C4-2B (cell line): Measurements from ENCODE around the gene SAP30L.

Experiments
- H3K27ac ChIP-seq: fragments of 450-650 bp; 2 replicates; pipeline ENCODE4 v1.5.1; 2017
- CTCF ChIP-seq: fragments of 450-650 bp; conservative IDR thresholded peaks from 2 replicates; pipeline ENCODE4 v1.5.1; 2017; ENCODE audit warnings: mild to moderate bottlenecking
- ZFX ChIP-seq: fragments of 450-650 bp; IDR thresholded peaks from 2 replicates; pipeline ENCODE4 v1.6.1; 2017

SAP30L gene, protein sequence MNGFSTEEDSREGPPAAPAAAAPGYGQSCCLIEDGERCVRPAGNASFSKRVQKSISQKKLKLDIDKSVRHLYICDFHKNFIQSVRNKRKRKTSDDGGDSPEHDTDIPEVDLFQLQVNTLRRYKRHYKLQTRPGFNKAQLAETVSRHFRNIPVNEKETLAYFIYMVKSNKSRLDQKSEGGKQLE

GRCh38 chr5:154445422-154446194 is at the start of gene SAP30L:
TSS of gene SAP30L (plus strand) at chr5:154445997. CDS start at chr5:154446605, 608 bp downstream.
- peak within 1 kb of the TSS; percentile 67 for H3K27ac ChIP-seq
- TF ChIP-seq ZFX (no peak), CTCF (no peak)

DNA sequence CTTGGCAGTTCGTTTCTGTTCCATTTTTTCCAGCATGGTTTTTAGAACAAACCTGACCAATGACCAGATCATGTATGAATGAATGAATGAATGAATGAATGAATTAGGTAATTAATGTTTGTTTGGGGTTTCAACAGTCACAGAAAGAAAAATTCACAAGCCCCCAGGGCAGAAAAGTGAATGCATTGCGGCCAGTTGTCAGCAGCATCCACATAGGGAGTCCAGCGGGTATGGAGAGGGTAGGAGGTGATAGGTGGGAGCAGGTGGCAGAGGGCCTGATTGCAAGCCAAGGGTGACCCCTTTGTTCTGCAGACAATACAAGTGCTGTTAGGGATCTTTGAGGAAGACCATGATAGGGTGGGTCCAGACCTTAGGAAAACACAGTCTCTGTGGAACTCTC is 49.7 kb upstream of the SAP30L start:
- TF ChIP-seq CTCF (no peak), ZFX (no peak)
- no peak overlapping the region for H3K27ac ChIP-seq

DNA sequence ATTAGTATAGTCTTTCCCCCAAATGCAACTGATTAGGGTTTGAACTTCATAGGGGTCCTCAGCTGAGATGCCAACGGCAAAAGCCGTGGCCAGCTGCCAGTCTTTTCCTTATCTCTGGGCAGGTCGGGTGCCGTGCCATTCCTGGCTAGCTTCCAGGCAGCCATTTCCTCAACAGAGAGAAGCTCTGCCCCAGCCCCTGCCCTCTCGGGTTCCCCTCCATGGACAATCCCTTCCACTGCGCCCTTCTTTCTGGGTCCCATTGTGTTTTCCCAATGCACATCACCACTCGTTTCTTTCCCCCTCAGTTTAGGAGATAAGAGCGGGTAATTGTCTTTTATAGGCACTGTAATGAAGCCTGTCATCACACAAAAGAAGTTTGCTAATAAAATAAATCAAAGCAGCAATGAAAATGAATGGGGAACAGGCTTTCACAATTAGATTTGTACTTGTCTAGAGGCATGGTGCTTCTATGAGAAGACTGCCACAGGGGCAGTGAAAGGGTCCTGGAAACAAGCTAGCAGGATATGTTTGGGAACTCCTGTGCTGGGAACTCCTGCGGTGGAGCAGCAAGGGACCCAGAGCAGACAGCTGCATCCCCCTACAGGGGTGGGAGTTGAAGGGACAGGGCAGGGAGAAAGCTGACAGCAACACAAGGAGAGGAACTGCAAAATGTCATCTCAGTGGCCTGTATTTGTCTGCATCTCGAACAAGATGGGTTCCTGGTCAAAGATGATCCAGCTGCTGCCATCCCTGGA is 48.0 kb upstream of the SAP30L start:
- H3K27ac ChIP-seq = no peak overlapping the region; the same call in 1 of the 2 replicates
- TF ChIP-seq ZFX (no peak), CTCF (no peak; the same call in 1 of the 2 replicates)

DNA sequence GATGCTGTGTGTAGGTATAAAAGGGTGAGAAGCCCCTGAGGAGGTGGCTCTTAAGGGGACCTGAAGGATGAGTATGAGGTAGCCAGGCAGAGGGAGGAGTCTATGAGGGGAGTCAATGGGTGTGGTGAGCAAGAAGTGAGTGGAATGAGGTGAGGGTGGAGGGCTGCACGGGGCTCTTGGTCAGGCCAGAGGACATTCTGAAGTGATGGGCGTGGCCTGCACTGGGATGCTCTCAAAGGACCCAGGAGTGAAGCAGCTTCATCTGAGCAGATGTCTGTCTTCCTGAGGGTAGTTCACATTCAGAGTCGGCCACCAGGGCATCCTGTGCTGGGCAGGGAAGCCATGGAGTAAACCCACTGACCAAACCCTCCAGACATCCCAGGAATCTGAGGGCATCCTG is 45.1 kb upstream of the SAP30L start:
- TF ChIP-seq CTCF = no peak
- no peak overlapping the region for H3K27ac ChIP-seq

DNA sequence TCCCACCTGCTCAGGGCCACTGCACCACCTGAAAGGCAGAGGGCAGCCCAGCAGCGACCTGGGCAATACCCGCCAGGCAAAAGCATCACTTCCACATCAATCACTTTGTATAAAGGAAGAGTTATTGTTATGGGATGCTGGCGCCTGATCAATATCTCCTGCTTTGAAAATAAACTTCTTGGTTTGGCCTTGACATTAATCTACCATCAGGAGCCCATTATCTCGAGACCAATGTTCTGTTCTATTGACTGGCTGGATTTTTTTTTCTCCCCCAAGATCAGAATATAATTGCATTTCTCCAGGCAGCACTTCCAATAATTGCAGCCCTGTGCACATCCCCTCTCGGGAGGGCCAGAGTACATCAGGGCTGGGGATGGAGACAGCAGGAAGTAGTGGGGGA is 44.4 kb upstream of the SAP30L start:
- no peak overlapping the region for H3K27ac ChIP-seq
- TF ChIP-seq ZFX = no peak
- no peak for TF ChIP-seq CTCF

- TF ChIP-seq ZFX = no peak
- TF ChIP-seq CTCF = no peak
- no peak overlapping the region for H3K27ac ChIP-seq
Observed at GRCh38 chr5:154401931-154402330, 43.9 kb upstream of the SAP30L start.

- H3K27ac ChIP-seq = no peak overlapping the region
- no peak for TF ChIP-seq CTCF
- TF ChIP-seq ZFX = no peak
Observed at GRCh38 chr5:154402611-154403010, 43.2 kb upstream of the SAP30L start.
